CD4-positive, alpha-beta memory T cell (primary cell): ENCODE measurements around the gene NPRL2. TPM values are rescaled to one million over a fixed set of nuclear protein-coding genes. Genes with fewer than 3 reads are reported as not detected.

Source experiments
- CTCF ChIA-PET: fragments of 350-600 bp; sonication (Branson Sonifier 250); formaldehyde crosslinking; loops from one replicate; lab custom pipeline; 2021; ENCODE audit warnings: inconsistent platforms; ENCODE audit not compliant: partially characterized antibody; lab: Charles Lee
- POLR2A ChIA-PET: fragments of 350-600 bp; sonication (Branson Sonifier 250); formaldehyde crosslinking; loops from one replicate; lab custom pipeline; 2021; ENCODE audit not compliant: partially characterized antibody; lab: Charles Lee
- DNase-seq, 5 donors: peaks; one replicate each; pipeline versions ENCODE4 v3.0.0 to v3.0.0-alpha.2; 2020 to 2022; ENCODE audit warnings: mixed read lengths in 1 of 5
- H3K27ac ChIP-seq: one replicate; pipeline ENCODE4 v1.7.0; 2013; ENCODE audit warnings: low read depth, low read length
- H3K27me3 ChIP-seq: 2 replicates; pipeline ENCODE4 v1.7.0; 2013; ENCODE audit warnings: mild to moderate bottlenecking, low read length, moderate library complexity; ENCODE audit not compliant: insufficient read depth
- H3K36me3 ChIP-seq: 2 replicates; pipeline ENCODE4 v1.7.0; 2013; ENCODE audit warnings: mild to moderate bottlenecking, low read length, moderate library complexity; ENCODE audit not compliant: insufficient read depth
- H3K4me1 ChIP-seq: 2 replicates; pipeline ENCODE4 v1.7.0; 2013; ENCODE audit warnings: mild to moderate bottlenecking, low read length, moderate library complexity; ENCODE audit not compliant: insufficient read depth
- H3K4me3 ChIP-seq, 2 donors: one replicate each; pipeline ENCODE4 v1.7.0; 2013; ENCODE audit warnings: low read length in 2 of 2, mild to moderate bottlenecking in 1 of 2
- H3K9me3 ChIP-seq, 2 donors: one replicate each; pipeline ENCODE4 v1.7.0; 2013; ENCODE audit warnings: low read length in 2 of 2, control low read depth in 1 of 2; ENCODE audit not compliant: control insufficient read depth in 1 of 2
- H3K27ac Mint-ChIP-seq, 7 donors: one replicate each; pipeline ENCODE4 v1.8.0; 2020 to 2021; ENCODE audit warnings: mixed read lengths in 7 of 7, mild to moderate bottlenecking in 6 of 7, inconsistent platforms in 3 of 7, moderate library complexity in 3 of 7
- H3K27me3 Mint-ChIP-seq, 2 donors: one replicate each; pipeline ENCODE4 v1.8.0; 2020 to 2021; ENCODE audit warnings: mixed read lengths in 2 of 2
- H3K36me3 Mint-ChIP-seq, 2 donors: one replicate each; pipeline ENCODE4 v1.8.0; 2020 to 2021; ENCODE audit warnings: mixed read lengths in 2 of 2, inconsistent platforms in 1 of 2, mild to moderate bottlenecking in 1 of 2
- H3K4me1 Mint-ChIP-seq, 4 donors: one replicate each; pipeline ENCODE4 v1.8.0; 2020 to 2021; ENCODE audit warnings: mixed read lengths in 4 of 4, mild to moderate bottlenecking in 1 of 4
- H3K4me3 Mint-ChIP-seq, 8 donors: one replicate each; pipeline ENCODE4 v1.8.0; 2020 to 2021; ENCODE audit warnings: mixed read lengths in 8 of 8, mild to moderate bottlenecking in 7 of 8, moderate library complexity in 6 of 8, inconsistent platforms in 3 of 8
- H3K9me3 Mint-ChIP-seq, 8 donors: one replicate each; pipeline ENCODE4 v1.8.0; 2020 to 2021; ENCODE audit warnings: mixed read lengths in 8 of 8, mild to moderate bottlenecking in 5 of 8, inconsistent platforms in 3 of 8, moderate library complexity in 1 of 8
- intact Hi-C: fragments of 100-400 bp; cut with micrococcal nuclease; formaldehyde crosslinking; loops from one replicate; pipeline ENCODE4 v1.15.1; 2023
- polyA plus RNA-seq, 2 donors: library from polyadenylated mRNA; unstranded; fragments of 300-500 nt; fragmentation: Illumina TruSeq; gene quantifications; one replicate each; pipeline ENCODE4 v1.2.3, GENCODE V29; 2021
- total RNA-seq, 2 experiments: library from RNA; stranded (reverse); gene quantifications; one replicate each; pipeline ENCODE4 v1.2.3, GENCODE V29; 2021

The NPRL2 gene
- total and polyA plus RNA-seq, 4 experiments from 2014 or later, result 39.6 to 53.0 (median 45.9) TPM

GRCh38 chr3:50380405-50381085 lies 30.0 kb upstream of the NPRL2 start:
- intact Hi-C loops, result no loop called here
- no peaks in the 10 kb centered on the region for H3K27me3 Mint-ChIP-seq
- H3K9me3 ChIP-seq, result no peaks in the 10 kb centered on the region
- CTCF ChIA-PET, result no interaction called here
- H3K36me3 ChIP-seq, result no peaks in the 10 kb centered on the region
- no peak overlapping the region for H3K27ac ChIP-seq
- no peaks in the 10 kb centered on the region for H3K36me3 Mint-ChIP-seq
- H3K4me1 ChIP-seq, result no peaks in the 10 kb centered on the region
- POLR2A ChIA-PET, result no interaction called here
- H3K4me1 Mint-ChIP-seq, result no peaks in the 10 kb centered on the region
- H3K9me3 Mint-ChIP-seq, result no peaks in the 10 kb centered on the region
- no peaks in the 10 kb centered on the region for H3K27me3 ChIP-seq
- no peak for DNase-seq
- H3K4me3 ChIP-seq, result no peak overlapping the region
- H3K27ac Mint-ChIP-seq, result no peak overlapping the region
- H3K4me3 Mint-ChIP-seq, result no peak overlapping the region

GRCh38 chr3:50378757-50379156 lies 28.2 kb upstream of the NPRL2 start:
- CTCF ChIA-PET, result no interaction called here
- Mint-ChIP-seq H3K9me3 (no peaks in the 10 kb centered on the region), H3K27me3 (no peaks in the 10 kb centered on the region), H3K4me3 (no peak overlapping the region), H3K27ac (no peak overlapping the region), H3K36me3 (no peaks in the 10 kb centered on the region), H3K4me1 (no peaks in the 10 kb centered on the region)
- Histone ChIP-seq H3K27me3 (no peaks in the 10 kb centered on the region), H3K27ac (no peak overlapping the region), H3K36me3 (no peaks in the 10 kb centered on the region), H3K4me3 (no peak overlapping the region), H3K9me3 (no peaks in the 10 kb centered on the region), H3K4me1 (no peaks in the 10 kb centered on the region)
- intact Hi-C loops, result no loop called here
- POLR2A ChIA-PET, result no interaction called here
- DNase-seq, result no peak

- intact Hi-C loops, result no loop called here
- H3K9me3 ChIP-seq, result no peaks in the 10 kb centered on the region
- no peaks in the 10 kb centered on the region for H3K9me3 Mint-ChIP-seq
- H3K27me3 ChIP-seq, result no peaks in the 10 kb centered on the region
- H3K36me3 ChIP-seq, result no peaks in the 10 kb centered on the region
- H3K27ac ChIP-seq, result no peak overlapping the region
- no peak overlapping the region for H3K4me3 ChIP-seq
- H3K27ac Mint-ChIP-seq, result no peak overlapping the region
- H3K27me3 Mint-ChIP-seq, result no peaks in the 10 kb centered on the region
- H3K4me1 Mint-ChIP-seq, result peaks cover 0 to 2% (median under 1%) of the 10 kb centered on the region in 4 donors
- H3K4me3 Mint-ChIP-seq, result no peak overlapping the region
- H3K4me1 ChIP-seq, result no peaks in the 10 kb centered on the region
- no peaks in the 10 kb centered on the region for H3K36me3 Mint-ChIP-seq
- no peak for DNase-seq
- POLR2A ChIA-PET, result no interaction called here
- CTCF ChIA-PET, result no interaction called here
Measured at GRCh38 chr3:50378024-50378423, 27.4 kb upstream of the NPRL2 start.

- H3K4me3 ChIP-seq, result no peak overlapping the region
- no peaks in the 10 kb centered on the region for H3K9me3 ChIP-seq
- no peaks in the 10 kb centered on the region for H3K27me3 Mint-ChIP-seq
- no peaks in the 10 kb centered on the region for H3K27me3 ChIP-seq
- no peak for DNase-seq
- H3K9me3 Mint-ChIP-seq, result no peaks in the 10 kb centered on the region
- CTCF ChIA-PET, result no interaction called here
- H3K27ac ChIP-seq, result no peak overlapping the region
- no peak overlapping the region for H3K27ac Mint-ChIP-seq
- no peak overlapping the region for H3K4me3 Mint-ChIP-seq
- peaks cover 0 to 2% (median under 1%) of the 10 kb centered on the region in 4 donors for H3K4me1 Mint-ChIP-seq
- no peaks in the 10 kb centered on the region for H3K36me3 Mint-ChIP-seq
- POLR2A ChIA-PET, result no interaction called here
- intact Hi-C loops, result no loop called here
- no peaks in the 10 kb centered on the region for H3K36me3 ChIP-seq
- no peaks in the 10 kb centered on the region for H3K4me1 ChIP-seq
Measured at GRCh38 chr3:50375258-50375931, 24.8 kb upstream of the NPRL2 start.

GRCh38 chr3:50374363-50375257 lies 24.0 kb upstream of the NPRL2 start:
- ChIA-PET CTCF (no interaction called here), POLR2A (no interaction called here)
- Mint-ChIP-seq H3K36me3 (no peaks in the 10 kb centered on the region), H3K9me3 (no peaks in the 10 kb centered on the region), H3K27ac (no peak overlapping the region), H3K27me3 (no peaks in the 10 kb centered on the region), H3K4me1 (peaks cover 0 to 2% (median under 1%) of the 10 kb centered on the region in 4 donors), H3K4me3 (no peak overlapping the region)
- H3K27me3 ChIP-seq, result no peaks in the 10 kb centered on the region
- intact Hi-C loops, result no loop called here
- no peaks in the 10 kb centered on the region for H3K4me1 ChIP-seq
- H3K4me3 ChIP-seq, result no peak overlapping the region
- DNase-seq, result no peak
- no peaks in the 10 kb centered on the region for H3K36me3 ChIP-seq
- H3K27ac ChIP-seq, result no peak overlapping the region
- H3K9me3 ChIP-seq, result no peaks in the 10 kb centered on the region

- no peak overlapping the region for H3K27ac ChIP-seq
- ChIA-PET POLR2A (no interaction called here), CTCF (no interaction called here)
- Mint-ChIP-seq H3K9me3 (no peaks in the 10 kb centered on the region), H3K36me3 (no peaks in the 10 kb centered on the region), H3K4me3 (no peak overlapping the region), H3K27ac (peak overlapping the region in 1 of 7 donors; percentile 6), H3K4me1 (peaks cover 0 to 9% (median 3%) of the 10 kb centered on the region in 4 donors), H3K27me3 (no peaks in the 10 kb centered on the region)
- H3K4me3 ChIP-seq, result no peak overlapping the region
- no peak for DNase-seq
- H3K27me3 ChIP-seq, result no peaks in the 10 kb centered on the region
- intact Hi-C loops, result no loop called here
- H3K4me1 ChIP-seq, result no peaks in the 10 kb centered on the region
- H3K36me3 ChIP-seq, result no peaks in the 10 kb centered on the region
- no peaks in the 10 kb centered on the region for H3K9me3 ChIP-seq
Measured at GRCh38 chr3:50373146-50374051, 22.8 kb upstream of the NPRL2 start.
